Measurements from ENCODE around the gene MICAL2. TPM values are rescaled to one million over a fixed set of nuclear protein-coding genes. Genes with fewer than 3 reads are reported as not detected.

The MICAL2 gene
- total and polyA plus RNA-seq, 2 donors (not counting 3 experiments of a cell fraction or from before 2014, with no cell fraction given): 67.6 to 200 TPM

DNA sequence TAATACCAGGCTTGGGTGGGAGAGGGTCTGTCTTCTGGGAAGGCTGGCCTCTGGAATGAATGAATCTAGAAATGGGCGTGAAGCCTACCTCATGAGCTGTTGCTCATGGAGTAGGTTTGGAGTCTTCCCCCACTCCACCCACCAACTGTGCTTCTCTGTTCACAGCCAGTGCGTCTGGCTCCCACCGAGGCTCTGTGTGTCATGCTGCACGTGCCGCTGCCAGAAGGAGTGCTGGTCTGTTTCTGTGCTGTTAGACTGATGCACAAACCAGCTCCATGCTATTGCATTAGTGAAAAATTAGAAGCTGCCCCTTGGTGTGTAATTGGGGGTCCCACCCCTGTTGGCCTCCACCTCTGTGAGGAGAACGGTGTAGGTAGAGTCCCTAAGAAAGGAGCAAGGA, 134.7 kb downstream of the MICAL2 start:
- Histone ChIP-seq H3K9me1 (replicated peaks; ENCODE audit: control insufficient read depth, extremely low read depth, insufficient read depth, low read length) (no peaks in the 10 kb centered on the region), H4K20me1 (replicated peaks; ENCODE audit: control insufficient read depth, extremely low read depth, insufficient read depth, low read length) (no peaks in the 10 kb centered on the region), H3K27ac (ENCODE audit: insufficient read depth, low read depth, low read length) (no peak overlapping the region), H3K27me3 (ENCODE audit: control insufficient read depth in 2 of 2, insufficient read depth in 2 of 2, low read length in 2 of 2) (no peaks in the 10 kb centered on the region), H2AFZ (ENCODE audit: low read depth, low read length) (no peak overlapping the region), H3K9me3 (replicated peaks; ENCODE audit: control insufficient read depth, insufficient read depth, low read length) (no peaks in the 10 kb centered on the region), H3K4me3 (replicated peaks in 1 of 3; ENCODE audit: insufficient read depth in 1 of 3, low read depth in 1 of 3, low read length in 3 of 3) (no peak overlapping the region), H3K4me2 (ENCODE audit: insufficient read depth, low read length) (no peak overlapping the region), H3K4me1 (ENCODE audit: control insufficient read depth, extremely low read depth, insufficient read depth, low read length) (peaks cover 12% of the 10 kb centered on the region), H3K79me2 (ENCODE audit: control insufficient read depth, insufficient read depth, low read length) (no peaks in the 10 kb centered on the region), H3K36me3 (ENCODE audit: control insufficient read depth in 2 of 2, extremely low read depth in 1 of 2, insufficient read depth in 2 of 2, low read length in 2 of 2) (peaks cover 6 to 18% of the 10 kb centered on the region in 2 experiments), H3K9ac (replicated peaks; ENCODE audit: extremely low read depth, insufficient read depth, low read length) (no peak overlapping the region)
- FAIRE-seq: no peak
- TF ChIP-seq, protein P1, sequence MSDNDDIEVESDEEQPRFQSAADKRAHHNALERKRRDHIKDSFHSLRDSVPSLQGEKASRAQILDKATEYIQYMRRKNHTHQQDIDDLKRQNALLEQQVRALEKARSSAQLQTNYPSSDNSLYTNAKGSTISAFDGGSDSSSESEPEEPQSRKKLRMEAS (IDR thresholded peaks at IDR 0.05; ENCODE audit: insufficient read depth, insufficient read length): no peak
- no peak for TF ChIP-seq POLR2AphosphoS5 (IDR thresholded peaks at IDR 0.05; ENCODE audit: insufficient read depth, low read depth, low read length)
- no peak for TF ChIP-seq FOS (IDR thresholded peaks at IDR 0.05; ENCODE audit: borderline replicate concordance, insufficient read depth, low read length)
- no peak for TF ChIP-seq JUN (IDR thresholded peaks at IDR 0.05; ENCODE audit: borderline replicate concordance, insufficient read depth, insufficient read length, low read depth)
- no peak for TF ChIP-seq MYC (IDR thresholded peaks at IDR 0.05; ENCODE audit: low read depth, low read length)
- no peak for TF ChIP-seq EZH2 (IDR thresholded peaks at IDR 0.05; ENCODE audit: borderline replicate concordance, low read depth, low read length, severe bottlenecking)
- TF ChIP-seq, protein P2, sequence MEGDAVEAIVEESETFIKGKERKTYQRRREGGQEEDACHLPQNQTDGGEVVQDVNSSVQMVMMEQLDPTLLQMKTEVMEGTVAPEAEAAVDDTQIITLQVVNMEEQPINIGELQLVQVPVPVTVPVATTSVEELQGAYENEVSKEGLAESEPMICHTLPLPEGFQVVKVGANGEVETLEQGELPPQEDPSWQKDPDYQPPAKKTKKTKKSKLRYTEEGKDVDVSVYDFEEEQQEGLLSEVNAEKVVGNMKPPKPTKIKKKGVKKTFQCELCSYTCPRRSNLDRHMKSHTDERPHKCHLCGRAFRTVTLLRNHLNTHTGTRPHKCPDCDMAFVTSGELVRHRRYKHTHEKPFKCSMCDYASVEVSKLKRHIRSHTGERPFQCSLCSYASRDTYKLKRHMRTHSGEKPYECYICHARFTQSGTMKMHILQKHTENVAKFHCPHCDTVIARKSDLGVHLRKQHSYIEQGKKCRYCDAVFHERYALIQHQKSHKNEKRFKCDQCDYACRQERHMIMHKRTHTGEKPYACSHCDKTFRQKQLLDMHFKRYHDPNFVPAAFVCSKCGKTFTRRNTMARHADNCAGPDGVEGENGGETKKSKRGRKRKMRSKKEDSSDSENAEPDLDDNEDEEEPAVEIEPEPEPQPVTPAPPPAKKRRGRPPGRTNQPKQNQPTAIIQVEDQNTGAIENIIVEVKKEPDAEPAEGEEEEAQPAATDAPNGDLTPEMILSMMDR (IDR thresholded peaks at IDR 0.05; ENCODE audit: extremely low read depth in 1 of 2, insufficient read depth in 1 of 2, low read depth in 1 of 2, low read length in 2 of 2): no peak
- ChIA-PET POLR2A (no interaction called here), CTCF (no interaction called here)
- no peak for DNase-seq (ENCODE audit: low read depth, low spot score)
- intact Hi-C loops (cut with micrococcal nuclease): no loop called here
- no TSS peak for BruUV-seq (replicated peaks)
- dilution Hi-C loops (cut with MboI; ENCODE audit: extremely low pct_ligation_motif_present, low sequenced_read_pairs): no loop called here

All from endothelial cell of umbilical vein (primary cell).